Measurements from ENCODE around the gene XPC.
"Not testable (repeated sequence)": the region's sequence is repeated elsewhere in the genome, so short reads cannot be mapped to it uniquely, and the experiment has no call there.

Gene XPC

DNA sequence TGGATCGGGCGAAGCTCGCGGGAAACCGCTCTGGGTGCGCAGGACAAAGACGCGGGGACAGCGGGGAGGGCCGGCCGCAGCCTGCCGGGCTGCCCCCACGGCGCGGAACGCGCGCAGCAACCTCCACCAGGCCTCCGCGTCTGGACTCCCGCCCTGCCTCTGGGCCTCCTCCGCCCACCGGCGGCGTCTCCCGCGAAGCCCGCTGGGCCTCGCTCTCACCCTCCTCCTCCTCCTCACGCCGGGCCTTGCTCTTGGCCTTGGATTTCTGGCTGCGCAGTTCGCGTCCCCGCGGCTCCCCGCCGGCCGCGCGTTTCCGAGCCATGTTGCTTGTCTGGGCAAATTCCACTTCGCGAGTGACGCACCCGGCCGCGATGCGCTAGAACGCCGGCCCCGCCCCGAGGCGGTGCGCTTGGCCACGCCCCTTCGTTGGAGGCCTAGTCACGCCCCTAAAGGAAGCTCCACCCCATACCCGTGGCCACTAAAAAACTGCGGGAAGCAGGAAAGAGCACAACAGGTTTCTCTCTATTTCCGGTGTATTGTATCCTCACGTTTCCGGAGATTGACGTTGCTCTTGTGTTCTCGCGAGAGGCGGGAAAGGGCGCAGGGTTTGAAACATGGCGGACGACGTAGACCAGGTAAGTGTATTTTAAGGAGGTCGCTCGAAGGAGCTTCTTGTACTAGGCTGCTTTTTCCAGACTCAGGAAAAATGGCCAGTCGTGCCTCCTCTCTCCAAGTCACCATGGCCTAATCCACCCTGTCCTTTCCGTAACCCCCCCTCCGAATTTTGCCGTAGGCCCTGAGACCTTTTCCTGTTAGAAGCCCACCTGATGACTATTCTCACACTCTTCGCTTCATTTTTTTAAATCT is at the start of gene XPC, which contains the start of gene LSM3:
Gene XPC (minus strand): TSS at position 355 of the 867 bp plus-strand sequence. CDS start 33 bp downstream, at position 322.
Gene LSM3 (plus strand): TSS at position 571 of the 867 bp plus-strand sequence. CDS start 44 bp downstream, at position 615.
- peak; percentile 100 for DNase-seq

DNA sequence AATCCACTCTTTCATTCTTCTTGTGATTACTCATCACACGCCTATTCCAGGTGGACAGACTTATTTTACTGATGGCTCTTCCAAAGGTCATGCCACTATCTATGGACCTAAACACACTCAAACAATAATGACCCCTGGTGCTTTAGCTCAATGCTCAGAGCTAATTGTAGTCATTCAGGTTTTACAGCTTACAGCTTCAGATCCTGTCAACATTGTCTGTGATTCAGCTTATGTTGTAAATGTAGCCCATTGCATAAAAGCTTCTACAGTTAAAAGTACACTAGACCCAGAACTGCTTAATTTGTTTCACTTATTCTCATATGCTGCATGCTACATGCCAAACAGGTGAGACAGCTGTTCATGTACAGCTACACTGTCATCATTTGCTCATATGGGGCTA is 49.5 kb upstream of the XPC start:
- DNase-seq, result no peak

DNA sequence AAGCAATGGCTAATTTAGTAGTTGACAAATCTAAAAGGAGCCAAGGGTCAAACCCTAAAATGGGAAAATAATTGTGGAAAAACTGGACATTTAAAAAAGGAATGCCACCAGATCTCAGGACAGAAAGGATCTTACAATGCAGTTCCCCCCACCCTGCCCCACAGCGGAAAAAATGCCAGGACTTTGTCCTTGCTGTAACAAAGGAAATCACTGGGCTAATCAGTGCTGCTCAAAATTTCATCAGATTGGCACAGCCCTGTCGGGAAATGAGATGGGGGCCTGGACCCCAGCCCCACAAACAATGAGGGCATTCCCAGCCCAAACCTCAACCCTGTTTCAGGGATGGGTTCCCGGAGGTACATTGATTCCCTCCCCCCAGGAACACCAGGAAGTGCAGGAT is 48.0 kb upstream of the XPC start:
- not testable (repeated sequence) for DNase-seq

DNA sequence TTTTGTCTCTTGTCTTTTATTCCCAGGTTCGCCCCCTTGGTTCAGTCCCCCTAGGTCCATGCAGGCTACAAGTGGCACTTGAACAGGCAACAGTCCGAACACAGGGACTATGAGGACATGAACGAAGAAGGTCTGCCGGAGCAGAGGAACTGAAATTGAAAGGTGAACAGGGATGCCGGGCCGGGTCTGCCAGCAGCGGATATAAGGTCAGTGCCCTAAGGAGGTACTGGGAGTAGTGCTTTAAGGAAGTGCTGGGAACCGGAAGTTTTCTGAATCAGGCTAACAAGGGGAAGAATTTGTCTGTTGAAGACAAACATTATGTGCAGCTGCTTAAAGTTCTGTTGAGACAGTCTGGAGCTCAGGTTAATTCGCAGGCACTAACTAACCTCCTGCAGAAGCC is 47.0 kb upstream of the XPC start:
- no peak for DNase-seq

DNA sequence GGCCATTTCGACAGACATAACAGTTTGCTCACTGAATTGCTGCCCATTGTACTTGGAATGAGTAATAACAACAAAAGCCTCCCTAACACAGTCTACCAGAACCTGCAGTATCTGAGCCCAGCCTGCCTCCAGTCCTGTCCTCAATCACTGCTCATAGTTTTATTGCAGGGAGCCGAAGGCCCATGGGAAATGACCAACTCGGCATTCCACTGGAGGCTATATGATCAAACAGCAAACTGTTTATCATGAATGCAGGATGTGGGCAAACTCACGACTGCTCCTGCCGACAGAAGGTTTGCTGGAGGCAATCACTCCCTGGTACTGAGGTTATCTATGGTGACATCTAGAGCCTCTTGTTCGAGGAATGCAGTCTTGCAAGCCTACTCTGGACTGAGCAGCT is 46.5 kb upstream of the XPC start:
- DNase-seq, result no peak

DNA sequence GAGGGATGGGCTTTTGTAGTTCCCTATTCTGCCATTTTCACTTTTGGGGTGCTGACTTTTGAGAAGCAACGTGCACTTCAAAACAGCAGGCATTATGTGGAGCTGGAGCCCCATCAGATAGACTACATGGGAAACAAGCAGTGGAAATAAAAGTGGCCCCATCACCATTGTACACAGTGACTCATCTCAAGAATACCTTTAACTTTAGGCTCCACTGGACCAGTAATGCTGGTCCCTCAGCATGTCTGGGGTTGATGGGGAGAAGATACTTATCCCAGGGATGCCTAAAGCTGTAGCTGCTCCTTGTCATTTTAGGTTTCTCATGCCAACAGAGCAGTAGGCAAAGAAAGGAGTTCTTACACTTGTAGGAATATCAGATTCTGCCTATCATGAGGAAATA is 45.2 kb upstream of the XPC start:
- no peak for DNase-seq

DNA sequence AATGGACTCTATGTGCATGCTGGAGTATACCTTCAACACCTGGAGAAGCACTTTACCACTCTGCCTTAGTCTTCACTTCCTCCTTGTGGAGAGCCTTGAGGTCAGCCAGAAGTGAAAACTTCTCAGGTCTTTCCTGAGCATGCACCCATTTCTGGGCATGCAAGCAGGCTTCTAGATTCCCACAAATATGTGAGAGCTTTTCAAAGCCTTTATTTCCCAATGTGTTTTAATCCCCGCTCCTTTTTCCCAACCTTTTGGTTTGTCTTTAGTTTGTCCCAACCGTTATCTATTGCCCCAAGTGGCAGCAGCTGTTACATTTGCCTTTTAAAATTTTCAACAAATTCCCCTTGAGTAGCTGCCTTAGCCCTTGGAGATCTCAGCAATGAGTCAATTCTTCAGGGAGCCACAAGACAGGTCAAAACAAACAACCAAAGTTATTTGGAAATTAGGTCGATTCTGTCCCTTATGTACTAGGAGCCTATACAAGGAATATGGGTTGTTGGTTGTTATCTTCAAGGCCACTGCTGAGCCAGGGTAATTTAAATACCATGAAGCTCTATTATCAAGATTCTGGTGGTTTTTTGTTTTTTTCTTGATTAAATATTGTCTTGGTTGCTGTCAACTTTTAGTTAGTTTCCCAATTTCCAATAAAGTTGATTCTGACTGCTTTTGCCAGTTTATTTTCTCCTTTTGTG is 44.6 kb upstream of the XPC start:
- DNase-seq, result no peak

DNA sequence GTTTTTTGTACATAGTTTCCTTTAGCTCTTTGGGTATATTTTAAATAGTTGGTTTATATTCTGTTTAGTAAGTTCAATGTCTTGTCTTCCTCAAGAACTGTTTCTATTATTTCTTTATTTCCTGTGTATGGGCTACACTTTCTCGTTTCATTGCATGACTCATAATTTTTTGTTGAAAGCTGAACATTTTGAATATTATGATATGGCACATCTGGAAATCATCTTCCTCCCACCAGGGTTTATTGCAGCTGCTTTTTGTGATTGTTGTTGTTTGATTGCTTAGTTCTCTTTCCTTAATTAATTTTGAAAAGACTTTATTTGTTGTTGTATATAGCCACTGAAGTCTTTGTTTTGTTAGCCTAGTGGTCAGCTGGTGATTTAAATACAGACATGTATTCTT is 44.1 kb upstream of the XPC start:
- no peak for DNase-seq

DNA sequence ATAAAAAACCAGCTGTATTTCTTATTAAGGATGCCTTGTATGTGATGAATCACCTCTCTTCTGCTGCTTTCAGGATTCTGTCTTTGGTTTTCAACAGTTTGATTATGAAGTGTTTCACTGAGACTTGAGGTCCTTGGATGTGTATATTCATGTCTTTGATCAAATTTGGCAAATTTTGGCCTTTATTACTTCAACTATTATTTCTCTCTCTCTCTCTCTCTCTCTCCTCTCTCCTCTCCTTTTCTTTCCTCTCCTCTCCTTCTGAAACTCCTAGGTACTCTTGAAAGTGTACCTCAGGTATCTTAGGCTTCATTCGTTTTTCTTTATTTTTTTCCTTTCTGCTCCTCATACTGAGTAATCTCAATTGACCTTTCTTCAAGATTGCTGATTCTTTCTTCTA is 43.5 kb upstream of the XPC start:
- no peak for DNase-seq

DNA sequence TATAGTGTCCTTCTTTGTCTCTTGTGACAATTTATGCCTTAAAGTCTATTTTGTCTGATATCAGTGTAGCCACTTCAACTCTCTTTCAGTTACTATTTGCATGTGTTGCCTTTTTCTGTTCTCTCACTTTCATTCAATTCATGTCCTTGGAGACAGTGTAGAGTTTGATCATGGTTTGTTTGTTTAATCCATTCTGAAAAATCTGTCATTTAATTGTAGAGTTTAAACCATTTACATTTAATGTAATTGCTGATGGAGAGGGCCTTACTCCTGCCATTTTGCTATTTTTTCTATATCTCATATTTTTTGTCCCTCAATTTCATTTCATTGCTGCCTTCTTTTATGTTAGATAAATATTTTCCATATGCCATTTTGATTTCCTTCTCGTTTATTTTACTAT is 42.5 kb upstream of the XPC start:
- DNase-seq, result no peak

DNA sequence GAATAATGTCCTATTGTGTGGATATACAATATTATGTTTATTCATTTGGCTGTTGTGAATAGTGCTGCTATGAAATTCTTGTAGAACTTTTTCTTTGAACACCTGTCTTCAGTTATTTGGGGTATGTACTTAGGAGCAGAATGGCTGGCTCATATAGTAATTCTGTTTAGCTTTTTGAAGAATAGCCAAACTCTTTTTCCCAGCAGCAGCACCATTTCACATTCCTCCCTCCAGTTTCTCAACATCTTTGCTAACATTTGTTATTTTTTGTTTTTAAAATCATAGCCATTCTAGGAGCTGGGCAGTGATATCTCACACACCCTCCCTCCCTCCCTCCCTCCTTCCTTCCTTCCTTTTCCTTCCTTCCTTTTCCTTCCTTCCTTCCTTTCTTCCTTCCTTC is 40.0 kb upstream of the XPC start:
- no peak for DNase-seq

DNA sequence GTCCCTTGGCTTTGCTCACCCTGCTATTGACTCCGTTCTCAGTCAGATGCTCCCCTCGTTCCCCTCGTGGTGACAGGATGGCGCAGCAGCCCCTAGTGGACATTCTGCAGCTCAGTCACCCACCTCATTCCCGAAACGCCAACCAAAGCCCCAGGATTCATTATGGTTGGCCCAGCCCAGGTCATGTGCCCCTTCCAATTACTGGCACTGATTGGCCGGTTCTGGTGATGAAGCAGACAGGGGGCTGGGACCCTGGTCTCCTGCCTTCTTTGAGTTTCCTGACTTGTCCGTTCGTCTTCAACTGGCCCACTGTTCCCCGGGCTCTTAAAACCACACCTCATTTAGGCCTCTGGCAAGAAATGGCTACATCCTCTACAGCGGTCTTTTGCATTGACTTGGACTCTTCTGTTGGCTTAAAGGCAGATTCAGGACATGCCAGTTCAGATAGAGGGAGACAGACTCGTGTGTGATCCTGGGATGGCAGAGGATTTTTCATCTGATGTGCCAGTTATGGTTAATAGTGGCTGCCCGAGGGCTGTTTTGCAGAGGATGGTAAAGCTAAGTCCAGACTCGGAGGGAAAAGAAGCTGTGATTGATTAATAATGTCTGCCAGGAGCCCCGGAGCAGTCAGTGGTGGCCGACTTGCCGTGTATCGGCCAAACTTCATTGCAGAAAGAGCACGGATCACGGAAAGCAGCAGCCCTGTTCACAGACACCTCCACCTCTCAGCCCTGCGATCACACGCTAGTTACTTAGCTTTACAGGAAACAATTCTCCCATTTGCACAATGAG is 38.1 kb upstream of the XPC start:
- peak; percentile 49 for DNase-seq

DNA sequence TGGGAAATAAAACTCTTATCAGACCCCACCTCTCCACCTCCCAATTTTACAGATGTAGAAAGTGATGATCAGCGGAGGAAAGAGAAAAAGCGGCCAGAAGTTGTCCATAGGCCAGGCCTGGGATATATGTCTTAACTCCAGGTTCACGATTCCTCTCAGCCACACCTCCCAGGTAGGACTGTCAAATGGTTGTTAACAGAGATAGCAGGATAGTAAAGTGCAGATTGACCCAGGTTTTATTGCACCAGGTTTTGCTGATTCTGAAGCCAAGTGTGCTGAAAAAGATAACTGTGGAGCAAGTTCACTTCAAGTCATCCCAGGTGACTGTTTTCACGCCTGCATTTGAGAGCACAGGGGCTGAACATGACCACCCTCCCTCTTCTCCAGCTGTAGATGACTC is 36.4 kb upstream of the XPC start:
- no peak for DNase-seq

DNA sequence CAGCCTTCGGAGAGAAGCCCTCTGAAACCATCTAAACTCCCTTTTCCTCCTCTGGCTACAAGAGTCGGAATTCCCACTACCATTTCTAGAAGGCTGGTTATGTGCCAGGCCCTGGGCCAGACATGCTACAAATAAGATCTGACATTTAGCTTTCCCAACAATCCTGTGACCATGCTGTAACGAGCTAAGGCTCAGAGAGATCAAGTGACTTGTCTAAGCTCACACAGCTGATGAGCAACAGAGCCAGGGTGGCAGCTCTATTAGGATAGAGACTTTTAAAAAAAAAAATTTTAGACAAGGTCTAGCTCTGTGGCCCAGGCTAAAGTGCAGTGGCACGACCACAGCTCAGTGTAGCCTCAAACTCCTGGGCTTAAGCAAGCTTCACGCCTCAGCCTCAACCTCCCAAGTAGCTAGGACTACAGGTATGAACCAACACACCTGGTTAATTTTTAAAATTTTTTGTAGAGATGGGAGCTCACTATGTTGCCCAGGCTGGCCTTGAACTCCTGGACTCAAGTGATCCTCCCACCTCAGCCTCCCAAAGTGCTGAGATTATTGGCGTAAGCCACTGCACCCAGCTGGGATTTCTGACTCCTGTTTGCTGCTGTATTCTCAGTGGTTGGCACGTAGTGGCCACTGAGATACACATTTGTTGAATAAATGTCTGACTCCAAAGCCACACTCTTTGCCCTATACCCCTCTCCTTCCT is 34.8 kb upstream of the XPC start:
- DNase-seq, result no peak

DNA sequence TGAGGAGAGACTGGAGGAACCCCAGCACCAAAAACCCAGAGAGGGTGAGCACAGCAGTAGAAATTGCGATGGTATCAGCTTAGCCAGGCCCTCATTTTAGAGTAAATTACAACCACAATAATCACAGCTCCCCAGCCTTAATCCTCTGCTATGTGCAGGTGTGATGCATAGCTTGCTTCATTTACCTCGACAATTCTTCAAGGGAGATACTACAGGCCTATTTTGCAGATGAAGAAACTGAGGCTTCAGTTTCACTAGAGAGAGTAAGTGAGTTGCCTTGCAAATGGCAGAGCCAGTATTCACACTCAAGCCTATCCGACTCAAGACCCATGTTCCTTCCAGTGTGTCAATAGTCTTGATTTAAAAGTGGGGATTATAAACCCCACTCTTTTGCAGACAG is 33.6 kb upstream of the XPC start:
- DNase-seq, result no peak

DNA sequence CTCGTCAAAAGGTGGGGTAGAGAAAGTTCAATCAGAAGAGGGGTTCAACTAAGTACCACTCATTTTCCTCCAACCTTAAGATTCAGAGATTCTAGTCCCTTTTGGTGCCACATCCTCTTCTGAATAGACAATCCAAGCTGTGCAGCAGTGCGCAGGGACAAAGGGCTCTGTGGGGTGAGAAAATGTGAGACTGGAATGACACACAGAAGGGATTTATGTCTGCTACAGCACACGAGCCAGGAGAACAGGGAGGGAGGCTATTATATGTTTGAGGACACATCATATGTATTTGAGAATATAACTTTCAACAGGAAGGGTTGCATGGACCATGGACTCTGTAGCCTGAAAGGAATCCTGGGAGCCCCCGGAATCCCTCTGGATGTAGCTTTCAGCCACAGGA is 33.2 kb upstream of the XPC start:
- no peak for DNase-seq

DNA sequence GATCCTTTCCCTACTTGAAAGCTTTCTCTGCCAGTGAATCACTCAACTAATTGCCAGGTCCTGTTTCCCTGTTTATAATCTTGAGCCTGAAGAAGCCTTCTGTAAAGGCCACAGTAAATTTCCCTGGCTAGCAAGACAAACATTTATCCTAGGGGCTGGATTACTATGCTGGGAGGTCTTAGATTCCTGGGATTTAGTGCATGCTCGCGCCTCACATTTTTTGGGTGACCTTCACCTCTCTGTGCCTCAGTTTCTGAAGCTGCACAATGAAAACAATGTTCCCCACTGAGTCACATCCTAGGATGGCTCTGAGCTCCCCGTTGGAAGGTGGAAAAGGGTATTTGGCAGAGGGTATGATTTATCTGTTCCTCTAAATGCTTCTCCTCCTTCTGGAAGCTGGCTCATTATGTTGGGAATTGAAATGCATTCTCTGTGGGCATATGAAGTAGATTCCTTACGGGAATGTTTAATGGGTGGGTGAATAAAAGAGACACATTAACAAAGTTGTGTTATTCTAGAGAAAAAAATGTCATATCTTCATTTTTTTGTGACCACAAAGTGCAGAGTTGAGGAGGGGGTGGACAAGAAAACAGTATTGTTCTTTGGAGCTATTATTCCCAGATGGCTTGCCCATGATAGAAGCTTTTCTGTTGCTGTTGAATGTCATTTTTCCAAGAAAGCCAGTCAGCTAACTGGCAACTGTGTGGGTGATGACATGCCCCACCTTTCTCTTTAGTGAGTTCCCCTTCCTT is 32.6 kb upstream of the XPC start:
- no peak for DNase-seq

DNA sequence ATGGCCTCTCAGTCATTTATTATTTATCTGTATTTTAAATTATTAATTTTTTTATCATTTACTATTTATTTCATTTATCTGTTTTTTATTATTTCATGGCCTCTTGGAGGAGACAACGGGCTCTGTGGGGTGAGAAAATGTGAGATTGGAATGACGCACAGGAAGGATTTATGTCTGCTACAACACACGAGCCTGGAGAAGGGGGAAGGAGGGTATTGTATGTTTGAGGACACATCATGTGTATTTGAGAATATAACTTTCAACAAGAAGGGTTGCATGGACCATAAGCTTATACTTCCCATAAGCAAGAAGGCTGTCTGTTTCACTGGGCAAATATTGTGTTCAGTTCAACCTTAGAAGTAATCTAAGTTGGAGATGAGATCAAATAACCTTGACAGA is 31.9 kb upstream of the XPC start:
- DNase-seq, result no peak

DNA sequence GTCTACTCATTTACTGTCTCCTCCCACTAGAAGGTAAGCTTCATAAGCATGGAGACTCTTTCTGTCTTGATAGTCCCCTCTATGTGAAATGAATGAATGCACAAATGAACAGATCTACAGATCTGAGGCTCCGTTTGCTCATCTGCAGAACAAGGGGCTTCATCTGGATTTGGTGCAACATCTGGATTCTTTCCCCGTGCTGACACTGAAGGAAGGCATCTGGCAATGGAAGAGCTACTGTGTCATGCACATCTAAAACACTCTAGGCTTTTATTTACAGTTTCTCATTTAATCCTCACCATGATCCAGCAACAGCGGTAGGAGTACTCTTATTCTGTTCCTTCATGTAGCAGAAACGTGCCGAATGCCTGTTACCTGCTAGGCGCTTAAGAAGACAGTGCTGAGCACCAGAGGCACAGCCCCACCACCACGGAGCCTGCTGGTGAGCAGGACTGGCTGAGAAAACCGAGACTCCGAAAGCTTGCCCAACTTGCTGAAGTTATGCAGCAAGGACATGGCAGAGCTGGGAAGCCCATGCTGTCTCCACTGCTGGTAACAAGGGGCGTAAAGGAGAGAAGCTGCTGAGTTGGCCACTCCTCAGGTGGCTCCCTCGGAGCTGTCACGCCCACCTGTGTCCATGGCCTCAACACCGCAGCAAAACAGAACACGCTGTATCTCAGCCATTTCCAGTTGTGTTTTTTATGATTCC is 31.3 kb upstream of the XPC start:
- no peak for DNase-seq

DNA sequence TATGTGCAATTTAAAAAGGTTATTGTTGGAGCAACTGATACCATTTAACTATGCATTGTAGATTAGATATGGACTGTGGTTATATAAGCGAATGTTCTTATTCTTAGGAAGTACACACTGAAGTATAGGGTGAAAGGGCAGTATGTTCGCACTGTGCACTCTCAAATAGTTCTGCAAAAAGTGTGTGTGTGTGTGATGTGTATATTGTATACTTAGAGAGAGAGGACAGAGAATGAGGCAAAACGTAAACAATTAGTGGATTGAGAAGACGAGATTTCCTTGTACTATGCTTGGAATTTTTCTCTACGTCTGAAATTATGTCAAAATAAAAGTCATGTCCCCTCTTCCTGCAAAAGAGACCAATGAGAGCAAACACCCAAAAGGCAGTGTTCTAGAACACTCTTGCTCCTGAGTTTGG is 30.6 kb upstream of the XPC start:
- DNase-seq, result no peak

DNA sequence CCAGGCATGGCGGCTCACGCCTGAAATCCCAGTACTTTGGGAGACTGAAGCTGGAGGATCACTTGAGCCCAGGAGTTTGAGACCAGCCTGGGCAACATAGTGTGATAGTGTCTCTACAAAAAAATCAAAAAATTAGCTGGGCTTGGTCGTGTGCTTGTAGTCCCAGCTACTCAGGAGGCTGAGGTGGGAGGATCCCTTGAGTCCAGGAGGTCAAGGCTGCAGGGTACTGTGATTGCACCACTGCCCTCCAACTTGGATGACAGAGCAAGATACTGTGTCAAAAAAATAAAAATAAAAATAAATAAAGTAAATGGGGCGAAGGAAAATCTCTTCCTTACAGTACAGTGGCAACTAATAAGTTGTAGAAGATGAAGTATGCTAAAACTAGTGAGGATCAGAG is 29.8 kb upstream of the XPC start:
- no peak for DNase-seq
